Type B pancreatic cell (in vitro differentiated cells): Measurements from ENCODE around the gene CENPK. TPM values are rescaled to one million over a fixed set of nuclear protein-coding genes. Genes with fewer than 3 reads are reported as not detected.

Experiments used
- DNase-seq: peaks from one replicate; pipeline ENCODE4 v3.0.0; 2021; ENCODE audit warnings: mixed read lengths; ENCODE audit not compliant: unreplicated experiment; ENCODE audit errors: extremely low spot score
- H3K27ac Mint-ChIP-seq: 2 replicates; pipeline ENCODE4 v1.8.0; 2021; ENCODE audit warnings: mild to moderate bottlenecking, mixed read lengths
- H3K27me3 Mint-ChIP-seq: 2 replicates; pipeline ENCODE4 v1.8.0; 2021; ENCODE audit warnings: mixed read lengths
- H3K36me3 Mint-ChIP-seq: 2 replicates; pipeline ENCODE4 v1.8.0; 2021; ENCODE audit warnings: mixed read lengths
- H3K4me1 Mint-ChIP-seq: one replicate; pipeline ENCODE4 v1.8.0; 2021; ENCODE audit warnings: mixed read lengths; ENCODE audit not compliant: unreplicated experiment
- H3K4me3 Mint-ChIP-seq: 2 replicates; pipeline ENCODE4 v1.8.0; 2021; ENCODE audit warnings: mild to moderate bottlenecking, mixed read lengths
- H3K9me3 Mint-ChIP-seq: 2 replicates; pipeline ENCODE4 v1.8.0; 2021; ENCODE audit warnings: mixed read lengths
- CTCF ChIP-seq: fragments of 200-600 bp; sonication (generic); conservative IDR thresholded peaks from 2 replicates; pipeline ENCODE4 v1.5.0; 2021; ENCODE audit warnings: antibody characterized with exemption, mild to moderate bottlenecking
- total RNA-seq: library from RNA; stranded (reverse); gene quantifications from 2 replicates; pipeline ENCODE4 v1.2.1, GENCODE V29; 2021; ENCODE audit warnings: low replicate concordance

CENPK gene
- total RNA-seq, 1 donor from 2014 or later = 36.9 TPM

- no peak for TF ChIP-seq CTCF
- H3K4me1 Mint-ChIP-seq = no peaks in the 10 kb centered on the region
- H3K27ac Mint-ChIP-seq = no peak overlapping the region
- H3K36me3 Mint-ChIP-seq = peaks cover 33% of the 10 kb centered on the region
- no peaks in the 10 kb centered on the region for H3K9me3 Mint-ChIP-seq
- no peak for DNase-seq
- H3K4me3 Mint-ChIP-seq = no peak overlapping the region
- no peaks in the 10 kb centered on the region for H3K27me3 Mint-ChIP-seq
Measured at GRCh38 chr5:65577141-65577540, 14.2 kb upstream of the CENPK start.

- no peak overlapping the region for H3K27ac Mint-ChIP-seq
- DNase-seq = no peak
Measured at GRCh38 chr5:65570598-65571226, 7.7 kb upstream of the CENPK start.

GRCh38 chr5:65566505-65566904 lies 3.5 kb upstream of the CENPK start:
- TF ChIP-seq CTCF = no peak
- Mint-ChIP-seq H3K36me3 (no peaks in the 10 kb centered on the region), H3K4me1 (peaks cover 28% of the 10 kb centered on the region), H3K4me3 (no peak overlapping the region), H3K27me3 (no peaks in the 10 kb centered on the region), H3K9me3 (no peaks in the 10 kb centered on the region), H3K27ac (no peak overlapping the region)
- no peak for DNase-seq

More at GRCh38 chr5:65570598-65571226, 7.7 kb upstream of the CENPK start:
- Mint-ChIP-seq H3K9me3 (no peaks in the 10 kb centered on the region), H3K36me3 (peaks cover 22% of the 10 kb centered on the region), H3K4me1 (peaks cover 4% of the 10 kb centered on the region), H3K27me3 (no peaks in the 10 kb centered on the region), H3K4me3 (no peak overlapping the region)
- TF ChIP-seq CTCF = no peak

- Mint-ChIP-seq H3K36me3 (no peaks in the 10 kb centered on the region), H3K27me3 (no peaks in the 10 kb centered on the region), H3K4me3 (peak overlapping the region; percentile 98), H3K9me3 (no peaks in the 10 kb centered on the region), H3K4me1 (peaks cover 33% of the 10 kb centered on the region), H3K27ac (peak overlapping the region; percentile 98)
- no peak for TF ChIP-seq CTCF
- no peak for DNase-seq
Measured at GRCh38 chr5:65563777-65564176, 809 bp upstream of the CENPK start.

- no peaks in the 10 kb centered on the region for H3K27me3 Mint-ChIP-seq
- no peaks in the 10 kb centered on the region for H3K9me3 Mint-ChIP-seq
- TF ChIP-seq CTCF = no peak
- DNase-seq = no peak
- H3K4me3 Mint-ChIP-seq = no peak overlapping the region
- H3K36me3 Mint-ChIP-seq = peaks cover 3% of the 10 kb centered on the region
- peaks cover 4% of the 10 kb centered on the region for H3K4me1 Mint-ChIP-seq
- no peak overlapping the region for H3K27ac Mint-ChIP-seq
Measured at GRCh38 chr5:65556718-65557117, 6.2 kb downstream of the CENPK start.
